GM21825 (cell line): ENCODE results near the gene DRC3.

Experiments used
- ATAC-seq: cut with Tn5 transposase; IDR thresholded peaks from one replicate; pipeline ENCODE4 v1.9.1; 2021; ENCODE audit warnings: mild to moderate bottlenecking, moderate library complexity; ENCODE audit not compliant: unreplicated experiment

DRC3 gene

DNA sequence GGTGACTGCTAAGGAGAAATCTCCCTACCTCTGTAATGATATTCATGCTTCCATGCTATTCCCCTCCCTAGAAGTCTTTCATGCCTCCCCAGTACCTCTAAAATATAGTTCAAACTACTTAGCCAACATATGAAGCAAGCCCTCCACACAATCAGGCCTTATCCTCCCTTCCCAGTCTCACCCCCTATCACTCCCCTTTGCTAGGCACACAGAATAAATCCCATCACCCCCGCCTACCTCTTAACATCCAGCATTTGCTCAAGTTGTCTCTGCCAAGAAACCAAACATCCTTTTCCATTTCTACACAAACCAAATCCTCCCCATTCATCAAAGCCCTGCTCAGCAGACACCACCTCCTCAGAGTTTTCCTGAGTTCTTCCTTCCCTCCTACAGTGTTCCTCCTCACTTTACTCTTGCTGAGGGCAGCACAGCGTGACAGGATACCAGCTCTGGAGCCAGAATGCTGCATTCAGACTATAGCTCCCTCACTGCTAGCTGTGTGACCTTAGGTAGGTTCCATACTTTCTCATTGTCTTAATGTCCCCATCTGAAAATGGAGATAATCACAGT is 7.4 kb upstream of the DRC3 start:
- ATAC-seq = no peak

DNA sequence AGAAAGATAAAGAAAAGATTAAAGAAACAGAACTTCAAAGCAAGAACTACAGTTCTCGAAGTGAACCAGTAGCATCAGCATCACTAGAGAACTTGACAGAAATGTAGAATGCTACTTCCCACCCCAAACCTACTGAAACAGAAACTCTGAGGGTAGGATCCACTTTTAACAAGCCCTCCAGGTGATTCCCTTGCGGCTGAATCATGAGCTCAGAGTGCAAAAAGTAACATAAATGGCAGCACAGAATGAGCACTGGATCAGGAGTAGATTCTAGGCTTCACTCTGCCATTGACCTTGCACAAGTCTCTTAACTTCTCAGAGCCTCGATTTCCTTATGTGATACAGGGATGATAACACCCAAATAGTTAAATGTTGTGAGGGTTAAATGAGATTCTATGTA is 6.3 kb upstream of the DRC3 start:
- no peak for ATAC-seq

DNA sequence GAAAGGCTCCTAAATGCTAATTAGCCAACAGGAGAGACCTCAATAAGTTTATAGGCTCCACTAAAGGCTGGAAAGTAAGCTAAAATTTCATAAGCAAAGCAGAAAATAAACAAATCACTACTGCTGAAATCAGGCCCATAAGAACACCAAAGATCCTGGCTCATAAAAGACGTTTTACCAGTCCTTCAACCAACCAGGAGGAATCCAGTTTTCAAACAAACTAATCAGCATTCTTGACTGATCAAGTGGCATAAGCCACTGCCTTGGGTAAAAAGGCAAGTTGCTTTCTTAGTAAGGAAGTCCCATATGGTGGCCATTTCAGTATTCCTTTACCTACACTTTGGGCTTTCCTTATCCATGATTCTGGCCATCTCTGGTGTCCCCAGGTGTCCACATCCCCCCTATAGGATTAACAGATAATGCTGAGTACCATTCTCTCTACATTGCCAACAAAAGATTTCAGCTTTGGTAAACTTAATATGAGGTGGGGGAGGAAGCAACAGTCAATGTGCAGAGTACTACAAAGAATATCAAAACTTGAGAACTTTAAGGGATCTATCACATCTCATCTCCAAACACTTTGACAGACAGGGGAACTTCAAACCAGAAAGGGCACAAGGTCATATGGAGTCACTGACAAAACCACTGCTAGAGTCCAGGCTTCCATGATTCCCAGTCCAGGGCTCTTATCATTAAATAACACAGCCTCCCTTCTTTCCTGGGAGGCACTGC is 1.8 kb upstream of the DRC3 start:
- no peak for ATAC-seq

DNA sequence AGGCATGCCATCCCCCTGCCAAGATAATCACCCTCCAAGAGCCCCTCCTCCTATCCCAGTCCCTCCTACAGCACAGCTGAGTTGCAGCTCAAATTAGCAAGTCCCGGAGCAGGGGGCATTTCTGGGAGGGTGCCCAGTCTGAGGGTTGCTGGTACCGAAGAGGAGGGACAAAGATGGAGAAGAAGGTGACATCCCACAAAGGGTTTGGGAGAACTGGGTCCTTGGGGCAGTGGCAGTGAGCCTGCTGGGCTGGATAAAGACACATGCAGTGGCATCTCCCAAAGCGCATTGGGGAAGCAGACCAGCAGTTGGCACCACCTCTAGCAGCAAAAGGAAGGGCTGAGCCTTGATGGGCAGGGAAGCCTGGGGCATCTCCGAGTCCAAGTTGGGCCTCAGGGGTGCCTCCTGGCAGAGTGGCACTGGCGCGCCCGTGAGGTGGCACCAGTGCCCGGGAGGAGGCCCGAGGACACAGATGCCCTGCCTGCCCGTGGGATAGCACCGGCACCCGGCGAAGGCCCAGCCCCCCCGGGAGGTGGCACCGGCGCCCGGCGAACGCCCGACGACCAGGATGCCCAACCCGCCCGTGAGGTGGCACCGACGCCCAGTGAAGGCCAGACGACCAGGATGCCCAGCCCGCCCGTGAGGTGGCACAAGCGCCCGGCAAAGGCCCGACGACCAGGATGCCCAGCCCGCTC is 1.1 kb upstream of the DRC3 start:
- ATAC-seq = no peak

DNA sequence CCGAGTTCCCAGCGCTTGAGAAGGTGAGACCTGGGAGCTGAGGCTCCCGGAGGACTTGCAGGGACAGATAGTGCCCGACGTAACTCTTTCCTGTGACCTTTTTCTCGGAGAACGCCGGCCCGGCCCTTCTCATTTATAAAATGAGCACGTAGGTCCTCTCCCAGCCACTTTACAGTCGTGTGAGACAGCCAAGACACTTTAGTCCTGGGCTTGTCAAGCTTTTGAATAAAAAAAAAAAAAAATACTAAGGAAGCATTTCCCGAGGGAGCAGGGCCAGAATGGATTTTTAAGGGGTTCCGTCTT is 241 bp downstream of the DRC3 start:
- no peak for ATAC-seq

DNA sequence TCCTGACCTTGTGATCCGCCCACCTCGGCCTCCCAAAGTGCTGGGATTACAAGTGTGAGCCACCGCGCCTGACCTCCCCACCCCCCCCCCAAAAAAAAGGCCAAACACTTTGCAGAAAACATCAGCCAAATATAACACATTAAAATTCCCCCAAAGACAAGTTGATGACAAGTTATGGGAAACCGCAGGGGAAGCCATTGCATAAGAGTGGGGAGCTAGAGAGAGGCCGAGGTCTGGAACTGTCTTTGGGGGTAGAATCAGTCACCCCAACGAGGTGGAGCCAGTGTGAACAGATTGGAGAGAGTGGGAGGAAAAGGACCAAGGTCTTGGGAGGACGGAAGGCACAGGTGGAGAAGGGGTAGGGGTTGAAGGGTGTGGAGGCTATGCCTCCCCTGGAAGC is 2.8 kb downstream of the DRC3 start:
- no peak for ATAC-seq

DNA sequence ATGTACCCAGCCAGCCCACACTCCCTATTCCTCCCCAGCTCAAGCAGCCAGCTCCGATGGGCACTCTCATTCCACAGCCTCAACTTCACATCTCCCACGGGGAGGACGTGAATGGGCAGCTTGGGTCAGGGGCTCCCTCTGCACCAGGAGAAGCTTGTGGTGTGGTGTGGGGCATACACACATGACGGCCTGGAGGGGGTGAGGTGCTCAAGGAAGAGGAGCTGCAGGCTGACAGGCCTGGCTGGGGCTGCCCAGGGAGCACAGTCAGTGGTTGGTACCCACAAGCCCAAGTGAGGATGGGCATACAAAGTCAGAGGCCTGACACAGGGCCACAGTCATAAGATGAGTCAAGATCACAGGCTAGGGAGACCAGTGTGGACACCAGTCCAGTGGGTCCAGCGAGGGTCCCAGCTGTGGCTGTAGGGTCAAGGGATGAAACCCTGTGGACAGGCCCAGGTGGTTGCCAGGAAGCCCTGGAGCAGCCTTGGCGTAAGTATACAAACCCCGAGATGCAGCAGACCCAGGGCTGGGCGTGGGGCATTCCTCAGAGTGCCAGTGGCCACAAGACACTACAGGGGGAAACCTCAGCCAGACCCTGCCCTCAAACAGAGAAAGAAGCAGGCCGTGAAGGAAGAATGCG is 4.4 kb downstream of the DRC3 start:
- ATAC-seq = no peak

DNA sequence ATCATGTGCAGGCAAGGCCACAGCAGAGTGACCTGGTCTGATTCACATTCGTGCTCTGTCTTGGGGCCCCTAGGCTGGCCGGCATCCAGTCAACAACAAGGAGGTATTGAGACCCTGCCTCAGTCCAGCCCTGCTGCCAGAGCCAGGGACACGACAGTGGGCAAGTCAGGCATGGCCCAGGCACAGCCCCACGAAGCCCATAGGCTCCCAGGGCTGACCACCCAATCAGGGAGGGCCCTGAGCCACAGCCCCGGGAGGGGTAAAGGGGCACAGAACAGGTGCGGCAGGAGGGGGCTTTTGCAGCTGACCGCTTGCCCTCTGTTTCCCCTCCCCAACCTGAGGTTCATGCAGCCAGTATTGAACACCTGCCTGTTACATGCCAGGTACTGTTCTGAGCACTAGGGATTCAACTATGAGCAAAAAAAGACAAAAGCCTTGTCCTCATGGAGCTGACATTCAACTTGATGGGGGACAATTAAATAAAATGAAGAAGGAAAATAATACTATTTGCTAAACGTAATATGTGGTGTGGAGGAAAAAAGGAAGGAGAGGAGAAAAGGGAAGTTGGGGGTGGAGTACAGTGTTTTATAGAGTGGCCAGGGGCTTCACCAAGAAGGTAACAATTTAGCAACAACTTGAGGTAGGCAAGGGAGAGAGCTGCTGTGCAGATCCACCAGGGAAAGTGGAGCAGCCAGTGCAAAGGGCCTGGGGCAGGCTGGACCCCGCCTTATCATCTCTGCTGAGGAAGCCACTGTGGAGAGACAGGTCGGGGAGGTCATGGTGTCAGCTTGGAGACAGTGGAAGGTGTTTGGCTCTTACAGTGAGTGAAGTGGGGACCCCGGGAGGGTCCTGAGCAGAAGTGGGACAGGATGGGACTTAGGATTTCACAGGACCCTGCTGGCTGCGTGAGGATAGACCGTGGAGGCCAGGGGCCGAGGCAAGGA is 6.1 kb downstream of the DRC3 start:
- ATAC-seq = no peak

DNA sequence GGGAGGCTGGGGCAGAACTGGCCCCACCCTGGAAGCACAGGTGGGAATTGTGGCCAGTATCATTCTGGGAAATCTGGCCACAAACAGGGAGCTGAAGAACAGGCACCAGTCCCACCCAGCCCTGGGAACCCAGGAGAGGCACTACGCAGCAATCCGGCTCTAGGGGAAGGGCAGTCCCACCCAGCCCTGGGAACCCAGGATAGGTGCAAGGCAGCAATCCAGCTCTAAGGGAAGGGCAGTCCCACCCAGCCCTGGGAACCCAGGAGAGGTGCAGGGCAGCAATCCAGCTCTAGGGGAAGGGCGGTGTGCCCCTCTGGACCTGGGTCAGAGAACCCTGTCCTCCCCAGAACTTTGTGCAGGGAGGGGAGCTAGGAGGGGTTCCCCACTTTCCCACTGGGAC is 7.1 kb downstream of the DRC3 start:
- no peak for ATAC-seq

DNA sequence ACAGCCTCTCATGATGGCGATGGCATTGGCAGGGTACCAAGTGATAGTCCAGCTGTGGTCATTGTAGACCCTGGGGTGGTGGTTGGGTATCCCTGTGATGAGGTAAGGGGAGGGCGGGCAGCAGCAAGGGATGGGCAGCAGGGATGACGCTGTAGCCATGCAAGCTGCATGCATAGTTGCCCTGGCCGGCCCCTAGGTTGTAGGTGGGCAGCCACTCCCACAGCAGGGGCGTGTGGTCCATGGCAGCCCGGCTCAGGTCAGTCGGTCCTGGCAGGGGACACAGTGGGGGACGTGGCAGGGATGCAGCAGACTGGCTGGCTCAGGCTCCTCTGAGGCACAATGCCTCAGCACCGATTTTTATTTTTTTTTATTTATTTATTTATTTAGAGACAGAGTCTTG is 8.7 kb downstream of the DRC3 start:
- no peak for ATAC-seq

DNA sequence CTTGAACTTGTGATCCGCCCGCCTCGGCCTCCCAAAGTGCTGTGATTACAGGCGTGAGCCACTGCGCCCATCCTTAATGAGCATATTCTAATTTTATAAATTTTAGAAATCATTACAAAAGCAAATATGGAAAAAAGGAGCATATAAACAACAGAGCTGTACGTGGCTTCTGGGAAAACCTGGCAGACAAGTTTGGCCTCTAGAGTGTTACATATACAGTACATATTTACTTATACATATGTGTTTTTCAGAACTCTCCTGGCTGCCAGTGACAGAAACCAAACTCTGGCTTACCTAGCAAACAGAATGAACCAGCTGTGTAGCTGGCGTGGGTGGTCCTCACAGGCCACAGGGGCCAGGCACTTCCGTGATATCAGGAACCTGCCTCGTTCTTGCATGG is 10.1 kb downstream of the DRC3 start:
- no peak for ATAC-seq

DNA sequence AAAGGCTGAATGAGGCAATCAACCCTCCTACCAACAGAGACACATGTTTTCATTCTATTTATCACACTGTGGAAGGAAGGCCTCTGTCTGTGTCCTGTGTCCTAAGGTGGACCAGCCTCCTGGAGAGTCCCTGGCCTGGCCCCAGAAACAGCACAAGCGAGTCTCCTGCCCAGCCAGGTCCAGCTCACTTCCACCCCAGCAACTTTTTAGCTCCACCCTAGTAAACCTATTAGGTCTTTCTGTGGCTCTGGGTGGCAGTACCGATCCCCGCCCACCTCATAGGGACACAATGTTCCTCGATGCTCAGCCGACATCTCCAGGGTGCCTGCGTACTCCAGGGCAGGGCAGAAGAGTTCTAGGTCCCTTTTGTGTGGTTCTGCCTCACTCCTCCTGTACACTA is 10.7 kb downstream of the DRC3 start:
- no peak for ATAC-seq

DNA sequence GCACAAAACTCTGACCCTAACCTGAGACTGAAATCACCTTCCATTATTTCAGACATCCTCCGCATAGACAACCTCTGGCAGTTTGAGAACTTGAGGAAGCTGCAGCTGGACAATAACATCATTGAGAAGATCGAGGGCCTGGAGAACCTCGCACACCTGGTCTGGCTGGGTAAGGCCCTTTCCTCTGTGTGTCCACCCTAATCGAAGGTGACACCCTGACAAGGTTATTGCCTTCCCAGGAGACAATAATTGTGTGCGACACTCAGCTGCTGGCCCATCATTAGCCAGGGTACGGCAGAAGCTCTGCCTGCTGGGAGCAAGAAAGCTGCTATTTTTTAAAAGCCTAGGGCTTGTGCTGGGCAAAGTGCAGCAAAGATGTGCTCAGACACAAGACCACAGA is 11.1 kb downstream of the DRC3 start:
- no peak for ATAC-seq

DNA sequence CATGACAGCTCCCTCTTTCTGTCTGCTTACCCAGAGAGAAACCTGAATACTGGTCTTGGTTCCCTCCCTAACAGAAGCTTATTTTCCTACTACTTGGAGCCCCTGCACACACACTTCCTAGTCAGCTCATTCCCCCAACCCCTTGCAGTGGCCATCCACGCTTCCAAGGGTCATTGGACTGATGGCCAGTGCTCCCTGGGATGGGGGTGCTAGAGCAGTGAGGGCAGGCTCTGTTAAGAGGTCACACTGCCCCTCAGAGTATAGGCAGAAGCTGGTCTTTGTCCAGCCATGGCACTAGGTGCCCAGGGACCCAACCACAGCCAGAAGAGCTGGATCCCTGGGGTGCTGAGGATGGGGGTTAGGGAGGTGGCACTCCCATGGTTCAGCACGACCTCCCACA is 12.5 kb downstream of the DRC3 start:
- ATAC-seq = no peak

DNA sequence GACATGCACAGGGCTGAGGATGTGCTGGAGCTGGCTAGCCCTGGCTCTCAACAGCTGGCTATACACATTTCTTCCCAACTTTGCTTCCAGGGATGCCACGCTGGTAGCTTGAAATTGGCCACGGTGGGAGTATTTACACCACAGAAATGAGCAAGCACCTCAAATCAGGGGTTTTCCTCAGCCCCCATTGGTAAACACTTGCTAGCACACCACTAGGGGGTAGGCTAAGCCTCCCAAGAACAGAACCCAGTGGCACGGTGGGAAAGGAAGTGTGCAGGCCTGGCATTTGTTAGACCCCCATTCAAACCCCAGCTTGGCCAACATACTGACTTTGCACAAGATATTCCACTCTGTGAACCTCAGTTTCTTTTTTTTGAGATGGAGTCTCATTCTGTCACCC is 12.9 kb downstream of the DRC3 start:
- ATAC-seq = no peak

DNA sequence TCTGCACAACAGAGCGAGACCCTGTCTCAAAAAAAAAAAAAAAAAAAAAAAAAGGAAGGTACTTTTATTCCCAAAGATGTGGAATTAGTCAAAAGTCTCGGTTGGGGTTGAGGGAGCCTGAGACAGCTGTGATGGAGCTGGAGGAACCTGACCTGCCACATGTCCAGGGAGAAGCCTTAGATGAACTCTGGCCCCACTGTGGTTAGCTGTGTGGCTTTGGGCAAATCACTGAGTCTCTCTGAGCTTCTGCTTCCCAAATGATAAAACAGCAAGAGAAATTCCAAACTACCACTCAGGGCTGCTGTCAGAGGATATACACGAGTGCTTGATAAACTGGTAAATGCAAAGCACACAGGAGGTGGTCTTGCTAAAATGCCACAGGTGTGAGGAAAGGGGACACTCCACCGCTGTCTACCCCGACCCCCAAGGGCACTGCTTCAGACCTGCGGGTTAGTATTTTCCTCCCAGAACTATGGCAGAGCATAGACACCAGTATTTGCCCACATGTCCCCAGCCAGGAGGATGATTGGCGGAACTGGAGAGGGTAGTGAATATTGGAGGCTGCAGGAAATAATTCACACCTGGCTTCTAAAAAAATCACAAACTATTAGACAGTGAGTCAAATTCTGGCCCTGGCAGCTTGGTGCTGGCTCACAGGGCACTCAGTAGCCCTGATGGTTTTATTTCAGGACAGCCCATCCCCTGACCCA is 14.7 kb downstream of the DRC3 start:
- ATAC-seq = no peak

DNA sequence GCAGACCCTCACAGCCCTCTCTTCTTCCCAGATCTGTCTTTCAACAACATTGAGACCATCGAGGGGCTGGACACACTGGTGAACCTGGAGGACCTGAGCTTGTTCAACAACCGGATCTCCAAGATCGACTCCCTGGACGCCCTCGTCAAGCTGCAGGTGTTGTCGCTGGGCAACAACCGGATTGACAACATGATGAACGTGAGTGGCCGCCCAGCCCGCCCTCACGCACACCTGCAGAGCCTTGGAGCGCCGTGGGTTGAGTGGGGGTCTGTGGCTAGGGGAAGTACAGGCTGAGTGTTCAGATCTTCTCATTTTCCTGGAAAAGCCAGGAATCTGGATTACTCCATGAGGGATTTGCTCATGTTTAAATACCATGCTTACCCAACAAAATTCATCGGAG is 15.2 kb downstream of the DRC3 start:
- ATAC-seq = no peak

DNA sequence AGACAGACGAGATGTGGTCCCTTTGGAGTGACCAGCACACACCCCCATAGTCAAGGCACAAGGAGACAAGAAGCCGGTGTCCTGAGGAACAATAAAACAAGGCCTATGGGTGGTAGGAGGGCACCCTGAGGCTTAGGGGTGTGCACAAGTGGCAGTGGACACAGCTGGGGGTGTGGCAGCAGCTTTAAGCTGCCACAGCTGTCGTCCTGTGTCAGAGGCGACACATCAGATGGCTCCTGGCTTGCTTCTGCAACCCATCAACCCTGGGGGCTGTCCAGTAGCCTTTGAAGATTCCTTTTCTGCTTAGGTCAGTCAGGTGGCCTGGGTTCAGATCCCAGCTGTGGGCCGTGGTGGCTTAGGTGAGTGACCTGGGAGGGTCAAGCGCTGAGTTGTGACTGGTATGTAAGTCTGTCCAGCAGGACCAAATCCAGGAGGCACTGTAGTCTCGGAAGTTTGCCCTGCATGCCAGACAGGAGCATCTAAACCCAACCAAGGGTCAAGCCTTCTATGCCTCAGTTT is 15.8 kb downstream of the DRC3 start:
- ATAC-seq = no peak

DNA sequence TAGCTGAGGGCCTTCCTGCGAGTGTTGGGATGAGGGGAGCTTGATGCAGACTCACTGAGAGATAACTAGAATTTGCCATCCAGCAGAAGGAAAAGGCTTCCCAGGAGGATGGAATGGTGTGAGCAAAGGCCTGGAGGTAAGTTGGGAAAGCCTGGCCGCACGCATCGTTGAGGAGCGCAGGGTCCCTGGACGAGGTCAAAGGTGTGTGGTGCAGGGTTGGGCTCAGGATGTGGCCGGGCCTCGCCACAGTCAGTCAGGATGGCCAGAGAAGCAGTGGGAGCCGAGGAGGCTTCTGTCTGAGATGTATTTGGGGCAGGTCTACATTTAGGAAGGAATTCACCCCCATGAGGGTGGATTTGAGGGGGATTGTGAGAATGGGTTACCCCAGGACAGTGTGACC is 16.4 kb downstream of the DRC3 start:
- ATAC-seq = no peak

DNA sequence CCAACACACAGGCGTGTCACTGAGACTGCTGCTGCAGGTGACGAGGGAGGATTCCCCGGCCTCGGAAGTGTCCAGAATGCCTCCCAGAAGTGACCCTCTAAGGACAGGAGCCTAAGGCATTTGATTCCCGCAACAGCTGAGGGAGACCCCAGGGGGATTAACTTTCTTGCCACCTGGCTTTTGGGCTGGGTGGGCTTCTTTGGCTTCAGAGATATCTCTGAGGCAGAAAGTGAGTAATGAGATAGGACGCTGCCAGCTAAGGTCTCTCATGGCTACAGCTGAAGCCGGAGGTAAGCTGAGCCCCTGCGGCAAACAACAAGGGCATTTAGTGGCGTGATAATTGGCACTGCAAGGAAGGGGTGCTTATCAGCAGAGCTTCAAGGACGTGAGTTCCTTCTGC is 17.0 kb downstream of the DRC3 start:
- no peak for ATAC-seq
